GM08714 (cell line): ENCODE measurements around the gene PARD6B.
"Not testable (repeated sequence)": the region's sequence is repeated elsewhere in the genome, so short reads cannot be mapped to it uniquely, and the experiment has no call there.

Experiments
- H3K4me3 ChIP-seq: fragments of 200-500 bp; sonication (Bioruptor generic); 2 replicates; pipeline ENCODE4 v1.5.1; 2014; ENCODE audit warnings: mild to moderate bottlenecking, low read length, inconsistent platforms
- ZNF274 ChIP-seq: IDR thresholded peaks from 2 replicates; pipeline ENCODE4 v1.6.1; 2012; ENCODE audit warnings: mild to moderate bottlenecking, low read depth, low read length

PARD6B gene

GRCh38 chr20:50694379-50695134, 36.8 kb upstream of the PARD6B start:
- no peak for TF ChIP-seq ZNF274
- no peak overlapping the region for H3K4me3 ChIP-seq

GRCh38 chr20:50695135-50695872, 36.1 kb upstream of the PARD6B start:
- H3K4me3 ChIP-seq: no peak overlapping the region
- no peak for TF ChIP-seq ZNF274

- not testable (repeated sequence) for H3K4me3 ChIP-seq
Measured at GRCh38 chr20:50698255-50698654, 33.1 kb upstream of the PARD6B start.

GRCh38 chr20:50699688-50700087, 31.7 kb upstream of the PARD6B start:
- no peak for TF ChIP-seq ZNF274
- H3K4me3 ChIP-seq: no peak overlapping the region

GRCh38 chr20:50701041-50701963, 30.1 kb upstream of the PARD6B start:
- no peak overlapping the region for H3K4me3 ChIP-seq
- TF ChIP-seq ZNF274: no peak

GRCh38 chr20:50703651-50704438, 27.5 kb upstream of the PARD6B start:
- H3K4me3 ChIP-seq: not testable (repeated sequence)

GRCh38 chr20:50704514-50704913, 26.9 kb upstream of the PARD6B start:
- no peak overlapping the region for H3K4me3 ChIP-seq
- no peak for TF ChIP-seq ZNF274

- TF ChIP-seq ZNF274: no peak
Measured at GRCh38 chr20:50704971-50705370, 26.4 kb upstream of the PARD6B start.

GRCh38 chr20:50708845-50709635, 22.3 kb upstream of the PARD6B start:
- no peak overlapping the region for H3K4me3 ChIP-seq
- TF ChIP-seq ZNF274: no peak

More at GRCh38 chr20:50704971-50705370, 26.4 kb upstream of the PARD6B start:
- no peak overlapping the region for H3K4me3 ChIP-seq

GRCh38 chr20:50709636-50709973, 21.8 kb upstream of the PARD6B start:
- no peak overlapping the region for H3K4me3 ChIP-seq
- no peak for TF ChIP-seq ZNF274

- H3K4me3 ChIP-seq: no peak overlapping the region
Measured at GRCh38 chr20:50710492-50711063, 20.8 kb upstream of the PARD6B start.

GRCh38 chr20:50711113-50711825, 20.1 kb upstream of the PARD6B start:
- TF ChIP-seq ZNF274: no peak
- no peak overlapping the region for H3K4me3 ChIP-seq

More at GRCh38 chr20:50710492-50711063, 20.8 kb upstream of the PARD6B start:
- TF ChIP-seq ZNF274: no peak
